ENCODE measurements around the gene PAPLN.

PAPLN gene

GRCh38 chr14:73242357-73242901 is 5.1 kb downstream of the PAPLN start:
- Histone ChIP-seq H3K27ac (peak overlapping the region in 17 of 21 experiments; percentile 5 to 71 (median 39)), H3K4me3 (no peak overlapping the region)

- Histone ChIP-seq H3K27ac (no peak overlapping the region), H3K4me3 (no peak overlapping the region)
Observed at GRCh38 chr14:73243341-73243740, 6.0 kb downstream of the PAPLN start.

GRCh38 chr14:73243748-73244147 is 6.4 kb downstream of the PAPLN start:
- Histone ChIP-seq H3K27ac (no peak overlapping the region), H3K4me3 (no peak overlapping the region)

- H3K4me3 ChIP-seq = no peak overlapping the region
Observed at GRCh38 chr14:73244541-73245290, 7.4 kb downstream of the PAPLN start.

DNA sequence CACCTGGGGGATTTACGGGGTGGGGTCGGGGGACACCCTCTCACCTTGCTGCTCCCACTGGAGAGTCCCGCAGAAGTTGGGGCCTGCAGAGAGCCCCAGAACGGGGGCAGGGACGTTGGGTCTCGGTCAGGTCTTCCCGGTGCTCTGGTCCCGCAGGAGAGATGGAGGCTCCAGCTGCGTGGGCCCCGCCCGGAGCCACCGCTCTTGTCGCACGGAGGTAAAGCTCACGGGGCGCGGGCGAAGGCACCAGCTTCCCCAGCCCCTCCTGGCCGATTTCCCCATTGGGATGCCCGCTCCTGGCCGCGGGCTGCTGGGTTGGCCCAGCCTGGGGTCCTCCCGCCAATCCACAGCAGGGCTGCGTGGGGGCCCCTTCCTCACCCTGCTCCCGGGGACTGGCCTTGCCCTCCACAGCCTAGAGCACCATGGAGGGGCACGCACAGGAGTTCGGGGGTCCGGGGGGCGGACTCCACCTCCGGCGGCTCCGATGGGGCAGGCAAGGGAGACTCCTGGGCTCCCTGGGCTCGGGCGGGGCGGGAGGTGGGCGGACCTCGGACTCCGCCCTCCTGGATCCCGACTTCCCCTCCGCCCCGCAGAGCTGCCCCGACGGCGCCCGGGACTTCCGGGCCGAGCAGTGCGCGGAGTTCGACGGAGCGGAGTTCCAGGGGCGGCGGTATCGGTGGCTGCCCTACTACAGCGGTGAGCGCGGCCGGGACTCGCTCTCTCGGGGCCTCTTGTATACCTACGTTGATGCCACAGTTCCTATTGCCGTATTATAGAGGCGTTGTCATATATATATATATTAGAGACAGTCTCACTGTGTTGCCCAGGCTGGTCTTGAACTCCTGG is 8.4 kb downstream of the PAPLN start:
- Histone ChIP-seq H3K4me3 (peak overlapping the region; percentile 31 to 44 (median 42)), H3K27ac (peak overlapping the region in 2 of 21 experiments; percentile 43 to 51)

More at GRCh38 chr14:73244541-73245290, 7.4 kb downstream of the PAPLN start:
- no peak overlapping the region for H3K27ac ChIP-seq

GRCh38 chr14:73246387-73247150 is 9.3 kb downstream of the PAPLN start:
- Histone ChIP-seq H3K27ac (peak overlapping the region in 1 of 21 experiments; percentile 43), H3K4me3 (peak overlapping the region in 6 of 7 experiments; percentile 36 to 44 (median 42))

- H3K4me3 ChIP-seq = no peak overlapping the region
- no peak overlapping the region for H3K27ac ChIP-seq
Observed at GRCh38 chr14:73248108-73248868, 11.0 kb downstream of the PAPLN start.

GRCh38 chr14:73249108-73249507 is 11.8 kb downstream of the PAPLN start:
- H3K4me3 ChIP-seq = no peak overlapping the region
- no peak overlapping the region for H3K27ac ChIP-seq

GRCh38 chr14:73249564-73250316 is 12.4 kb downstream of the PAPLN start:
- Histone ChIP-seq H3K27ac (no peak overlapping the region), H3K4me3 (no peak overlapping the region)

GRCh38 chr14:73250317-73250713 is 13.0 kb downstream of the PAPLN start:
- Histone ChIP-seq H3K27ac (no peak overlapping the region), H3K4me3 (no peak overlapping the region)

DNA sequence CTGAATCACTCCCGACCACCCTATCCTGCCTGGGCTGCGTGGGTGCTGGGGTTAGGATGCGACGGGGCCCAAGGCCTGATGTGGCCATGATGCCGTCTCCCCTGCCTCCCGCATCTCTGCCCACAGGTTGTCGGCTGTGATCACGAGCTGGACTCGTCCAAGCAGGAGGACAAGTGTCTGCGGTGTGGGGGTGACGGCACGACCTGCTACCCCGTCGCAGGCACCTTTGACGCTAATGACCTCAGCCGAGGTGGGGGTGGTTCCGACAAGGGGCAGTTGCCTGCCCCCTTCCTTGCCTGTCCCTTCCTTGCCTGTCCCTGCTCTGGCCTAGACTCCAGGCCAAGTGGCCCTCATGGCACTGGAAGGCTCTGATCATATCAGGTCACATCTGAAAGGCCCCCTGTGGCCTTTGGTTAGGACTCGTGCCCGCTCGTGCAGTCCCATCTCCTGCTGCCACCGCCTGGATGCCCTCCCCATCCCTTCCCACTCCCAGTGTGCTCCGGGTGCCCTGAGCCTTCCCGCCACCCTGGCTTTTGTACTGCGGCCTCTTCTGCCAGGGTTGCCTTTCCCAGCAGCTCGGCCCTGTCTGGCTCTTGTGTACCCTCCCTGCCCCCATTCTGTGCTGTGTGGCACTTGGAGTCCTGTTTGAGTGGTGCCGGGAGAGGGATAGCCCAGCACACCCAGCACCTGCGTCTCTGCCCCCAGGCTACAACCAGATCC is 13.6 kb downstream of the PAPLN start:
- no peak overlapping the region for H3K27ac ChIP-seq
- no peak overlapping the region for H3K4me3 ChIP-seq

GRCh38 chr14:73251516-73252215 is 14.4 kb downstream of the PAPLN start:
- H3K4me3 ChIP-seq = no peak overlapping the region
- no peak overlapping the region for H3K27ac ChIP-seq

DNA sequence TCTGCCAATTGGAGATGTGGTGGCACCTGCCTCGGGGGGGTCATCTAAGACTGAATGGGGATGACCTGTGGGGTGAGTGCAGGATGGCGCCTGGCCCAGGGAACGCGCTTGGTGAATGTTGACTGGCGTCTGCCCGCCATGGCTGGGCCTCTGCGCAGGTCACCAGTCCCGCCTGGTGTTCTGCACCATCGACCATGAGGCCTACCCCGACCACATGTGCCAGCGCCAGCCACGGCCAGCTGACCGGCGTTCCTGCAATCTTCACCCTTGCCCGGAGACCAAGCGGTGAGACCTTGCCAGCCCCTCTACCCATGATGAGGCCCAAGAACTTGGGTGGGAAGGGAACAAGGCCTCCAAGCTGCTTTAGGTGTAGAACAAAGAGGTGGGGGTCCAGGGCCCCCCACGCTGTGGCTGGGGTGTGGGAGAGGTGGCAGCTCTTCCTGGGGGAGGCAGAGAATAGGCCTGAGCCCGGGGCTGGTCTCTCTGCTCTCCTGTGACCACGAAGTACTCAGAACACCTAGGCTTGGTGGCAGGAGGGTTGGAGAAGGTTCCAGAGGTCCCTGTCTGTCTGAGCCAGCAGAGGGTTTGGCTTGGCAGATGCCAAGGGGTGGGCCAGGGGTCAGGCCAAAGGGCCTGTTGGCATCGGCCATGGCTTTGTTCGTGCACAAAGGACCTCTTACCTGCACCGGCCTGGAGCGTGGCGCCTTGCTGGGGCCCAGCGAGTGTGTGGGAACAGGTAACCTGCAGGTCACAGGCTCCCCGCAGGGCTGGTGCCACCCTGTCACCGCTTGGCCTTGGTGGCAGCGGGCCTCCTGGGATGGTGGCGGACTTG is 15.4 kb downstream of the PAPLN start:
- H3K4me3 ChIP-seq = no peak overlapping the region
- H3K27ac ChIP-seq = no peak overlapping the region

DNA sequence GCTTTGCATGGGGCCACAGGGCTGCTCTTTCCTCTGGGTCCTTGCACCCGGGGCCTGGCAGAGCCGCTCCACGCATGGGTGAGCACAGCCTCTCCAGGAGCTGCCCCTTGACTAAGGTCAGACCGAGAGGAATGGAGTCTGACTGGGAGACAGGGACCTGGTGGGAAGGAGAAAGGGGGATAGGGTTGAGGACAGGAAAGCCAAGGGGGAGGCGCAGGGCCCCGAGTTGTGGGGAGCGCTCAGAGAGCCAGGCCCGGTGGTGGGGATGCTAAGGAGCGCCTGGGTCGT is 16.0 kb downstream of the PAPLN start:
- Histone ChIP-seq H3K27ac (no peak overlapping the region), H3K4me3 (no peak overlapping the region)

- H3K27ac ChIP-seq = no peak overlapping the region
- no peak overlapping the region for H3K4me3 ChIP-seq
Observed at GRCh38 chr14:73253721-73254120, 16.4 kb downstream of the PAPLN start.

- Histone ChIP-seq H3K27ac (no peak overlapping the region), H3K4me3 (no peak overlapping the region)
Observed at GRCh38 chr14:73254247-73255004, 17.1 kb downstream of the PAPLN start.

Data from skin epidermis (tissue), 12 donors.